T-cell (primary cell): ENCODE results near the gene HS6ST3. TPM values are rescaled to one million over a fixed set of nuclear protein-coding genes. Genes with fewer than 3 reads are reported as not detected.

Experiments used
- ATAC-seq, 4 experiments: fragments of 200-7000 bp in 3 of 4; fragments of 150-1000 bp in 1 of 4; cut with Tn5 transposase; replicated peaks in 1 of 4; 1 replicate in 3 of 4; 2 replicates in 1 of 4; pipeline ENCODE4 v1.10.0; 2021; ENCODE audit warnings: moderate library complexity in 3 of 4, mild to moderate bottlenecking in 2 of 4, moderate number of reproducible peaks in 1 of 4
- CTCF ChIA-PET, 2 donors: fragments of 300-600 bp; sonication (Branson Sonifier 250); formaldehyde crosslinking; loops; one replicate each; lab custom pipeline; 2022; ENCODE audit warnings: antibody characterized with exemption in 2 of 2; lab: Charles Lee
- POLR2A ChIA-PET, 2 donors: fragments of 300-600 bp; sonication (Branson Sonifier 250); formaldehyde crosslinking; loops; one replicate each; lab custom pipeline; 2022; ENCODE audit warnings: antibody characterized with exemption in 2 of 2; lab: Charles Lee
- DNase-seq, 35 experiments: peaks; one replicate each; pipeline versions ENCODE4 v3.0.0 to v3.0.0-alpha.2; 2013 to 2023
- H3K27ac ChIP-seq: one replicate; pipeline ENCODE4 v1.5.1; 2013; ENCODE audit warnings: low read length
- H3K27me3 ChIP-seq, 2 experiments: replicated peaks in 1 of 2; 1 replicate in 1 of 2; 2 replicates in 1 of 2; pipeline versions ENCODE4 v1.6.1 to v1.7.0; 2013; ENCODE audit warnings: low read length in 1 of 2, mixed read lengths in 1 of 2; ENCODE audit not compliant: control insufficient read depth in 2 of 2, insufficient read depth in 2 of 2; ENCODE audit errors: extremely low read depth in 1 of 2
- H3K36me3 ChIP-seq, 2 donors: 1 replicate in 1 of 2; 2 replicates in 1 of 2; pipeline versions ENCODE4 v1.6.1 to v1.7.0; 2013; ENCODE audit warnings: low read length in 1 of 2; ENCODE audit not compliant: control insufficient read depth in 2 of 2, insufficient read depth in 1 of 2; ENCODE audit errors: extremely low read depth in 1 of 2
- H3K4me1 ChIP-seq, 2 experiments: 1 replicate in 1 of 2; 2 replicates in 1 of 2; pipeline versions ENCODE4 v1.6.1 to v1.7.0; 2013; ENCODE audit warnings: low read length in 2 of 2, mixed read lengths in 1 of 2; ENCODE audit not compliant: insufficient read depth in 2 of 2, control insufficient read depth in 1 of 2; ENCODE audit errors: extremely low read depth in 1 of 2
- H3K4me3 ChIP-seq, 2 donors: 1 replicate in 1 of 2; 2 replicates in 1 of 2; pipeline versions ENCODE4 v1.5.1 to v1.7.0; 2013; ENCODE audit warnings: mild to moderate bottlenecking in 2 of 2, low read length in 1 of 2, moderate library complexity in 1 of 2; ENCODE audit not compliant: control insufficient read depth in 1 of 2; ENCODE audit errors: extremely low read depth in 1 of 2
- H3K9me3 ChIP-seq: 2 replicates; pipeline ENCODE4 v1.7.0; 2013
- H3K27ac Mint-ChIP-seq, 2 donors: one replicate each; pipeline ENCODE4 v1.8.0; 2020 to 2021; ENCODE audit warnings: mild to moderate bottlenecking in 2 of 2, mixed read lengths in 2 of 2
- H3K27me3 Mint-ChIP-seq, 2 donors: one replicate each; pipeline ENCODE4 v1.8.0; 2021 to 2022; ENCODE audit warnings: mixed read lengths in 2 of 2
- H3K36me3 Mint-ChIP-seq: one replicate; pipeline ENCODE4 v1.8.0; 2021; ENCODE audit warnings: mixed read lengths
- H3K4me1 Mint-ChIP-seq, 3 donors: one replicate each; pipeline ENCODE4 v1.8.0; 2020 to 2022; ENCODE audit warnings: mixed read lengths in 3 of 3, mild to moderate bottlenecking in 1 of 3
- H3K4me3 Mint-ChIP-seq, 3 donors: one replicate each; pipeline ENCODE4 v1.8.0; 2020 to 2022; ENCODE audit warnings: mild to moderate bottlenecking in 3 of 3, mixed read lengths in 3 of 3, moderate library complexity in 3 of 3
- H3K9me3 Mint-ChIP-seq, 3 donors: one replicate each; pipeline ENCODE4 v1.8.0; 2020 to 2022; ENCODE audit warnings: mixed read lengths in 3 of 3
- WGBS: methylation state at CpG from one replicate; pipeline ENCODE4 v1.1.5; 2013; ENCODE audit warnings: missing lambda C conversion rate; ENCODE audit not compliant: insufficient coverage; 5-methylcytosine and 5-hydroxymethylcytosine counted together
- total RNA-seq, 35 experiments: library from RNA in 6 of 35; stranded (reverse) in 6 of 35; fragments of 120-200 nt in 1 of 35; gene quantifications; one replicate each; pipeline versions ENCODE4 v1.2.1 to v1.2.4 and lab custom pipeline; 2013 to 2026

Gene HS6ST3
- total RNA-seq, 5 donors from 2014 or later (not counting 1 experiment from before 2014, with no cell fraction given), result not detected

- CTCF ChIA-PET, result no interaction called here
- POLR2A ChIA-PET, result no interaction called here
These were observed 591.0 kb downstream of the HS6ST3 start for GRCh38 chr13:96680898-96681297.

GRCh38 chr13:96681766-96682165 is 591.9 kb downstream of the HS6ST3 start:
- CTCF ChIA-PET, result no interaction called here
- peaks cover 5 to 15% (median 11%) of the 10 kb centered on the region in 3 donors for H3K9me3 Mint-ChIP-seq
- H3K27me3 Mint-ChIP-seq, result no peaks in the 10 kb centered on the region
- Histone ChIP-seq H3K9me3 (no peaks in the 10 kb centered on the region), H3K27ac (no peak overlapping the region), H3K4me1 (no peaks in the 10 kb centered on the region), H3K27me3 (no peaks in the 10 kb centered on the region), H3K36me3 (no peaks in the 10 kb centered on the region), H3K4me3 (no peak overlapping the region)
- ATAC-seq (no peak), DNase-seq (no peak)
- no peaks in the 10 kb centered on the region for H3K4me1 Mint-ChIP-seq
- POLR2A ChIA-PET, result no interaction called here
- no peak overlapping the region for H3K4me3 Mint-ChIP-seq
- H3K36me3 Mint-ChIP-seq, result no peaks in the 10 kb centered on the region
- H3K27ac Mint-ChIP-seq, result no peak overlapping the region

More at GRCh38 chr13:96680898-96681297, 591.0 kb downstream of the HS6ST3 start:
- H3K36me3 ChIP-seq, result no peaks in the 10 kb centered on the region
- H3K4me1 Mint-ChIP-seq, result no peaks in the 10 kb centered on the region
- peaks cover 7 to 15% (median 13%) of the 10 kb centered on the region in 3 donors for H3K9me3 Mint-ChIP-seq
- no peak overlapping the region for H3K27ac ChIP-seq
- no peaks in the 10 kb centered on the region for H3K36me3 Mint-ChIP-seq
- H3K27me3 Mint-ChIP-seq, result no peaks in the 10 kb centered on the region
- DNase-seq (no peak), ATAC-seq (no peak)
- no peaks in the 10 kb centered on the region for H3K4me1 ChIP-seq
- no peak overlapping the region for H3K27ac Mint-ChIP-seq
- no CpG with 5 or more reads among the region's 5 CpGs for WGBS
- H3K27me3 ChIP-seq, result no peaks in the 10 kb centered on the region
- no peak overlapping the region for H3K4me3 Mint-ChIP-seq
- H3K9me3 ChIP-seq, result no peaks in the 10 kb centered on the region
- H3K4me3 ChIP-seq, result no peak overlapping the region

GRCh38 chr13:96684469-96684868 is 594.6 kb downstream of the HS6ST3 start:
- no peaks in the 10 kb centered on the region for H3K27me3 ChIP-seq
- no peak overlapping the region for H3K4me3 Mint-ChIP-seq
- no peak overlapping the region for H3K27ac ChIP-seq
- CTCF ChIA-PET, result interaction anchor here in 1 of 2 donors (0.5 kb wide), 1 partner anchor 39 kb away, joined by 3 read pairs; no protein-coding TSS in a partner anchor
- no peak overlapping the region for H3K27ac Mint-ChIP-seq
- no peaks in the 10 kb centered on the region for H3K27me3 Mint-ChIP-seq
- H3K4me1 Mint-ChIP-seq, result no peaks in the 10 kb centered on the region
- no peaks in the 10 kb centered on the region for H3K36me3 Mint-ChIP-seq
- ATAC-seq (no peak), DNase-seq (no peak)
- H3K9me3 Mint-ChIP-seq, result peaks cover 3 to 10% (median 10%) of the 10 kb centered on the region in 3 donors
- POLR2A ChIA-PET, result no interaction called here
- WGBS, result 92% methylated on average over 2 of the region's 4 CpGs
- no peaks in the 10 kb centered on the region for H3K4me1 ChIP-seq
- no peak overlapping the region for H3K4me3 ChIP-seq
- no peaks in the 10 kb centered on the region for H3K9me3 ChIP-seq
- no peaks in the 10 kb centered on the region for H3K36me3 ChIP-seq

GRCh38 chr13:96684907-96685306 is 595.0 kb downstream of the HS6ST3 start:
- no peaks in the 10 kb centered on the region for H3K4me1 Mint-ChIP-seq
- no peaks in the 10 kb centered on the region for H3K27me3 ChIP-seq

GRCh38 chr13:96686286-96686685 is 596.4 kb downstream of the HS6ST3 start:
- no peaks in the 10 kb centered on the region for H3K27me3 Mint-ChIP-seq
- H3K9me3 ChIP-seq, result no peaks in the 10 kb centered on the region
- H3K27ac ChIP-seq, result no peak overlapping the region
- H3K4me3 ChIP-seq, result no peak overlapping the region
- ChIA-PET POLR2A (no interaction called here), CTCF (no interaction called here)
- no peaks in the 10 kb centered on the region for H3K27me3 ChIP-seq
- no peak overlapping the region for H3K4me3 Mint-ChIP-seq
- DNase-seq (no peak), ATAC-seq (no peak)
- H3K27ac Mint-ChIP-seq, result no peak overlapping the region
- no peaks in the 10 kb centered on the region for H3K36me3 Mint-ChIP-seq
- no peaks in the 10 kb centered on the region for H3K36me3 ChIP-seq
- H3K4me1 ChIP-seq, result no peaks in the 10 kb centered on the region
- WGBS, result no CpG with 5 or more reads among the region's 2 CpGs
- H3K4me1 Mint-ChIP-seq, result no peaks in the 10 kb centered on the region
- H3K9me3 Mint-ChIP-seq, result peaks cover 6 to 7% (median 7%) of the 10 kb centered on the region in 3 donors

More at GRCh38 chr13:96684907-96685306, 595.0 kb downstream of the HS6ST3 start:
- H3K27me3 Mint-ChIP-seq, result no peaks in the 10 kb centered on the region
- no peak overlapping the region for H3K4me3 ChIP-seq
- no peaks in the 10 kb centered on the region for H3K4me1 ChIP-seq
- CTCF ChIA-PET, result interaction anchor here in 1 of 2 donors (0.5 kb wide), 1 partner anchor 38 kb away, joined by 3 read pairs; no protein-coding TSS in a partner anchor
- no peak for DNase-seq
- H3K9me3 ChIP-seq, result no peaks in the 10 kb centered on the region
- no peak overlapping the region for H3K4me3 Mint-ChIP-seq
- no peak for ATAC-seq
- no peaks in the 10 kb centered on the region for H3K36me3 ChIP-seq
- no peak overlapping the region for H3K27ac Mint-ChIP-seq
- no CpG with 5 or more reads among the region's 1 CpG for WGBS
- H3K36me3 Mint-ChIP-seq, result no peaks in the 10 kb centered on the region
- H3K9me3 Mint-ChIP-seq, result peaks cover 3 to 10% (median 7%) of the 10 kb centered on the region in 3 donors
- H3K27ac ChIP-seq, result no peak overlapping the region
- POLR2A ChIA-PET, result interaction anchor here in 1 of 2 donors (0.6 kb wide), 1 partner anchor 211 kb away, joined by 3 read pairs; no protein-coding TSS in a partner anchor

- no peak overlapping the region for H3K27ac Mint-ChIP-seq
- H3K27ac ChIP-seq, result no peak overlapping the region
- H3K36me3 ChIP-seq, result no peaks in the 10 kb centered on the region
- H3K9me3 Mint-ChIP-seq, result peaks cover 5 to 10% (median 9%) of the 10 kb centered on the region in 3 donors
- WGBS, result 63% methylated on average over 2 of the region's 3 CpGs
- ATAC-seq (no peak), DNase-seq (no peak)
- no peaks in the 10 kb centered on the region for H3K36me3 Mint-ChIP-seq
- H3K4me3 Mint-ChIP-seq, result no peak overlapping the region
- CTCF ChIA-PET, result no interaction called here
- no peaks in the 10 kb centered on the region for H3K27me3 ChIP-seq
- no peak overlapping the region for H3K4me3 ChIP-seq
- H3K4me1 ChIP-seq, result no peaks in the 10 kb centered on the region
- H3K9me3 ChIP-seq, result no peaks in the 10 kb centered on the region
- no peaks in the 10 kb centered on the region for H3K4me1 Mint-ChIP-seq
- POLR2A ChIA-PET, result no interaction called here
- H3K27me3 Mint-ChIP-seq, result no peaks in the 10 kb centered on the region
These were observed 597.3 kb downstream of the HS6ST3 start for GRCh38 chr13:96687191-96687590.

- peaks cover 5 to 10% (median 10%) of the 10 kb centered on the region in 3 donors for H3K9me3 Mint-ChIP-seq
- Histone ChIP-seq H3K4me3 (no peak overlapping the region), H3K27me3 (no peaks in the 10 kb centered on the region), H3K9me3 (no peaks in the 10 kb centered on the region), H3K4me1 (no peaks in the 10 kb centered on the region), H3K36me3 (no peaks in the 10 kb centered on the region), H3K27ac (no peak overlapping the region)
- no peaks in the 10 kb centered on the region for H3K36me3 Mint-ChIP-seq
- no peak overlapping the region for H3K4me3 Mint-ChIP-seq
- CTCF ChIA-PET, result no interaction called here
- POLR2A ChIA-PET, result no interaction called here
- H3K27me3 Mint-ChIP-seq, result no peaks in the 10 kb centered on the region
- DNase-seq, result no peak
- no peak overlapping the region for H3K27ac Mint-ChIP-seq
- no peaks in the 10 kb centered on the region for H3K4me1 Mint-ChIP-seq
- ATAC-seq, result no peak
These were observed 601.1 kb downstream of the HS6ST3 start for GRCh38 chr13:96690998-96691397.
